A549 (cell line): ENCODE data around the gene BMERB1. TPM values are rescaled to one million over a fixed set of nuclear protein-coding genes. Genes with fewer than 3 reads are reported as not detected.
A peak's percentile ranks its signal among the peaks of the same experiment; 100 is the strongest.
"Not testable (repeated sequence)": the region's sequence is repeated elsewhere in the genome, so short reads cannot be mapped to it uniquely, and the experiment has no call there.

ENCODE experiments used
- ATAC-seq, 2 experiments: fragments of 200-7000 bp in 1 of 2; fragments of >200 bp in 1 of 2; cut with Nextera tagmentation in 1 of 2; cut with Tn5 transposase in 1 of 2; 3 replicates each; pipeline versions ENCODE4 v1.8.0 to v1.9.1; 2018 to 2020; ENCODE audit warnings: mild to moderate bottlenecking in 1 of 2, moderate library complexity in 1 of 2
- CTCF ChIA-PET: fragments of 300-600 bp; sonication (Branson Sonifier 250); formaldehyde crosslinking; extraction: SDS; loops from one replicate; lab custom pipeline; 2021; ENCODE audit warnings: antibody characterized with exemption, inconsistent platforms; lab: Yijun Ruan, JAX
- POLR2A ChIA-PET: fragments of 350-600 bp; formaldehyde crosslinking; extraction: SDS; loops from one replicate; lab custom pipeline; 2021; ENCODE audit warnings: antibody characterized with exemption, inconsistent platforms; lab: Yijun Ruan, JAX
- DNase-seq, 2 experiments: peaks; one replicate each; pipeline versions ENCODE4 v3.0.0 to v3.0.0-alpha.2; 2011 to 2016; ENCODE audit warnings: low read depth in 1 of 2, low spot score in 1 of 2
- FAIRE-seq: peaks from 2 replicates; lab custom pipeline; 2011; peaks lifted over from hg19 to GRCh38; lab: Jason Lieb, UNC
- H3K27ac ChIP-seq, 2 experiments: fragments of >200 bp; sonication (Bioruptor Twin); formaldehyde crosslinking; 3 replicates each; pipeline ENCODE4 v1.5.1; 2016 to 2017
- H3K4me1 ChIP-seq: fragments of >200 bp; sonication (Bioruptor Twin); formaldehyde crosslinking; 3 replicates; pipeline ENCODE4 v1.6.1; 2016
- H3K4me2 ChIP-seq: fragments of >200 bp; sonication (Bioruptor Twin); formaldehyde crosslinking; 3 replicates; pipeline ENCODE4 v1.6.1; 2016
- H3K4me3 ChIP-seq: fragments of >200 bp; sonication (Bioruptor Twin); formaldehyde crosslinking; 3 replicates; pipeline ENCODE4 v1.5.1; 2016
- H3K9me3 ChIP-seq: fragments of >200 bp; sonication (Bioruptor Twin); formaldehyde crosslinking; 3 replicates; pipeline ENCODE4 v1.6.1; 2016
- CBX2 ChIP-seq: fragments of 200-600 bp; sonication (generic); IDR thresholded peaks from 2 replicates; pipeline ENCODE4 v1.6.1; 2016; ENCODE audit warnings: low read depth, mild to moderate bottlenecking, borderline replicate concordance
- CBX8 ChIP-seq: fragments of 200-600 bp; sonication (generic); IDR thresholded peaks from 2 replicates; pipeline ENCODE4 v1.6.1; 2016
- CEBPB ChIP-seq, 2 experiments: fragments of >200 bp in 1 of 2; sonication (Bioruptor Twin) in 1 of 2; formaldehyde crosslinking in 1 of 2; IDR thresholded peaks; 2 replicates each; pipeline ENCODE4 v1.6.1; 2012 to 2016
- CHD4 ChIP-seq: fragments of 200-600 bp; sonication (generic); IDR thresholded peaks from 2 replicates; pipeline ENCODE4 v1.6.1; 2016; ENCODE audit warnings: antibody characterized with exemption, mild to moderate bottlenecking, borderline replicate concordance
- EP300 ChIP-seq, 2 experiments: fragments of >200 bp; sonication (Bioruptor Twin); formaldehyde crosslinking; IDR thresholded peaks; 2 replicates in 1 of 2; 3 replicates in 1 of 2; pipeline ENCODE4 v1.6.1; 2016 to 2017
- ESRRA ChIP-seq: fragments of 150-350 bp; IDR thresholded peaks from 2 replicates; pipeline ENCODE4 v1.6.1; 2014; ENCODE audit warnings: mild to moderate bottlenecking, low read length, borderline replicate concordance
- HEYL ChIP-seq: fragments of 250-450 bp; sonication (Bioruptor Pico); IDR thresholded peaks from 2 replicates; pipeline ENCODE4 v1.8.0; 2021; ENCODE audit warnings: mild to moderate bottlenecking, moderate library complexity
- NPAS2 ChIP-seq: fragments of 250-450 bp; sonication (Bioruptor Pico); IDR thresholded peaks from 2 replicates; pipeline ENCODE4 v1.8.0; 2022; ENCODE audit warnings: mild to moderate bottlenecking, moderate library complexity, borderline replicate concordance
- RAD21 ChIP-seq, 2 experiments: fragments of >200 bp in 1 of 2; sonication (Bioruptor Twin) in 1 of 2; formaldehyde crosslinking in 1 of 2; IDR thresholded peaks in 1 of 2; conservative IDR thresholded peaks in 1 of 2; 2 replicates in 1 of 2; 3 replicates in 1 of 2; pipeline ENCODE4 v1.6.1; 2012 to 2018; ENCODE audit warnings: inconsistent platforms in 1 of 2
- RARB ChIP-seq: fragments of 250-450 bp; sonication (Bioruptor Pico); IDR thresholded peaks from 2 replicates; pipeline ENCODE4 v1.8.0; 2021; ENCODE audit warnings: mild to moderate bottlenecking, moderate library complexity
- RCOR1 ChIP-seq: fragments of 150-350 bp; IDR thresholded peaks from 2 replicates; pipeline ENCODE4 v1.6.1; 2014; ENCODE audit warnings: antibody characterized with exemption, low read length, low read depth
- USF2 ChIP-seq: fragments of 450-650 bp; IDR thresholded peaks from 2 replicates; pipeline ENCODE4 v1.6.1; 2014; ENCODE audit warnings: antibody characterized with exemption
- ZC3H11A ChIP-seq: fragments of 450-650 bp; IDR thresholded peaks from 2 replicates; pipeline ENCODE4 v1.6.1; 2014; ENCODE audit warnings: antibody characterized with exemption, mild to moderate bottlenecking
- ZFP36 ChIP-seq: fragments of 450-650 bp; IDR thresholded peaks from 2 replicates; pipeline ENCODE4 v1.6.1; 2014; ENCODE audit warnings: borderline replicate concordance; ENCODE audit not compliant: partially characterized antibody
- ZNF302 ChIP-seq: fragments of 250-450 bp; sonication (Bioruptor Pico); IDR thresholded peaks from 2 replicates; pipeline ENCODE4 v1.9.0; 2021; ENCODE audit warnings: inconsistent platforms, mild to moderate bottlenecking, moderate library complexity
- WGBS: methylation state at CpG from one replicate; pipeline ENCODE4 v1.1.6; 2017; ENCODE audit errors: missing lambda C conversion rate; 5-methylcytosine and 5-hydroxymethylcytosine counted together
- polyA plus RNA-seq, 4 experiments: library from polyadenylated mRNA; depleted of rRNA in 3 of 4; stranded (reverse); fragments of >200 nt; fragmentation: RNase III in 1 of 4; extraction: RNeasy Plus Mini Kit Qiagen cat#74134 plus additional on column Dnase treatment in 1 of 4; gene quantifications; 2 replicates in 3 of 4; 3 replicates in 1 of 4; pipeline ENCODE4 v1.2.3, GENCODE V29; 2011 to 2017
- TF ChIP-seq, protein P1 (sequence below): fragments of 200-600 bp; sonication (generic); IDR thresholded peaks from 2 replicates; pipeline ENCODE4 v1.6.1; 2016; ENCODE audit warnings: antibody characterized with exemption, mild to moderate bottlenecking, moderate library complexity

Gene BMERB1
- polyA plus RNA-seq, 2 of the 4 experiments (the other 2 are of a cell fraction): 44.7 to 48.9 TPM

- TF ChIP-seq CBX2 (no peak), EP300 (IDR thresholded peaks at IDR 0.05) (peak in 1 of 2 experiments; percentile 35; a peak in 1 of 5 replicates), CEBPB (IDR thresholded peaks at IDR 0.05) (peak; percentile 78 to 92), RAD21 (conservative IDR thresholded peaks at IDR 0.05 in 1 of 2, IDR thresholded peaks at IDR 0.05 in 1 of 2) (no peak; a peak in 1 of 5 replicates)
These were observed 138.1 kb downstream of the BMERB1 start (continued) for GRCh38 chr16:15572329-15573001.

DNA sequence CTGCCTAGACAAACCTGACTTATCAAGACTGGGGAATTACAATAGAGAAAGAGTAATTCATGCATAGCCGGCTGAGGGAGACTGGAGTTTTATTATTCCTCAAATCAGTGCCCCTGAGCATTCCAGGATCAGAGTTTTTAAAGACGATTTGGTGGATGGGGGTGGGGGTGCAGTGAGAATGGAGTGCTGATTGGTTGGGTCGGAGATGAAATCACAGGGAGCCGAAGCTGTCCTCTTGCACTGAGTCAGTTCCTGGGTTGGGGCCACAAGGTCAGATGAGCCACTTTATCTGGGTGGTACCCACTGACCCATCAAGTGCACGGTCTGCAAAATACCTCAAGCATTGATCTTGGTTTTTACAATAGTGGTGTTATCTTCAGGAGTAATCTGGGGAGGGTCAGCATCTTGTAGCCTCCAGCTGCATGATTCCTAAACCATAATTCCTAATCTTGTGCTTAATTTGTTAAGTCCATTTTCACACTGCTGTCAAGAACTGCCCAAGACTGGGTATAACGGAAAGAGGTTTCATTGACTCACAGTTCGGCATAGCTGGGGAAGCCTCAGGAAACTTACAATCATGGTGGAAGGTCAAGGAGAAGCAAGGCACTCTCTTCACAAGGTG is 139.0 kb downstream of the BMERB1 start:
- peak overlapping the region; percentile 50 to 65 for H3K27ac ChIP-seq
- no peak overlapping the region for H3K4me3 ChIP-seq
- ChIA-PET CTCF (no interaction called here), POLR2A (interaction anchor here (0.9 kb wide), 1 partner anchor 70 kb away, joined by 3 read pairs; the partner anchor contains the start of gene MARF1)
- H3K4me2 ChIP-seq: peak overlapping the region; percentile 62
- no peak for FAIRE-seq
- TF ChIP-seq RCOR1 (no peak), RARB (no peak), ZFP36 (no peak), ZC3H11A (no peak), CBX8 (no peak), NPAS2 (CRISPR knock-in tag) (no peak), ZNF302 (CRISPR knock-in tag) (no peak), RAD21 (conservative IDR thresholded peaks at IDR 0.05 in 1 of 2, IDR thresholded peaks at IDR 0.05 in 1 of 2) (no peak), USF2 (no peak), ESRRA (no peak), HEYL (CRISPR knock-in tag) (no peak), CHD4 (no peak)
- TF ChIP-seq, protein P1, sequence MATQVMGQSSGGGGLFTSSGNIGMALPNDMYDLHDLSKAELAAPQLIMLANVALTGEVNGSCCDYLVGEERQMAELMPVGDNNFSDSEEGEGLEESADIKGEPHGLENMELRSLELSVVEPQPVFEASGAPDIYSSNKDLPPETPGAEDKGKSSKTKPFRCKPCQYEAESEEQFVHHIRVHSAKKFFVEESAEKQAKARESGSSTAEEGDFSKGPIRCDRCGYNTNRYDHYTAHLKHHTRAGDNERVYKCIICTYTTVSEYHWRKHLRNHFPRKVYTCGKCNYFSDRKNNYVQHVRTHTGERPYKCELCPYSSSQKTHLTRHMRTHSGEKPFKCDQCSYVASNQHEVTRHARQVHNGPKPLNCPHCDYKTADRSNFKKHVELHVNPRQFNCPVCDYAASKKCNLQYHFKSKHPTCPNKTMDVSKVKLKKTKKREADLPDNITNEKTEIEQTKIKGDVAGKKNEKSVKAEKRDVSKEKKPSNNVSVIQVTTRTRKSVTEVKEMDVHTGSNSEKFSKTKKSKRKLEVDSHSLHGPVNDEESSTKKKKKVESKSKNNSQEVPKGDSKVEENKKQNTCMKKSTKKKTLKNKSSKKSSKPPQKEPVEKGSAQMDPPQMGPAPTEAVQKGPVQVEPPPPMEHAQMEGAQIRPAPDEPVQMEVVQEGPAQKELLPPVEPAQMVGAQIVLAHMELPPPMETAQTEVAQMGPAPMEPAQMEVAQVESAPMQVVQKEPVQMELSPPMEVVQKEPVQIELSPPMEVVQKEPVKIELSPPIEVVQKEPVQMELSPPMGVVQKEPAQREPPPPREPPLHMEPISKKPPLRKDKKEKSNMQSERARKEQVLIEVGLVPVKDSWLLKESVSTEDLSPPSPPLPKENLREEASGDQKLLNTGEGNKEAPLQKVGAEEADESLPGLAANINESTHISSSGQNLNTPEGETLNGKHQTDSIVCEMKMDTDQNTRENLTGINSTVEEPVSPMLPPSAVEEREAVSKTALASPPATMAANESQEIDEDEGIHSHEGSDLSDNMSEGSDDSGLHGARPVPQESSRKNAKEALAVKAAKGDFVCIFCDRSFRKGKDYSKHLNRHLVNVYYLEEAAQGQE: no peak
- no peaks in the 10 kb centered on the region for H3K9me3 ChIP-seq
- no peak for ATAC-seq
- no peak for DNase-seq
- 88% methylated on average over 7 of the region's 7 CpGs for WGBS
- H3K4me1 ChIP-seq: peaks cover 43% of the 10 kb centered on the region

- POLR2A ChIA-PET, H3K4me2 ChIP-seq, H3K9me3 ChIP-seq, ATAC-seq, FAIRE-seq, H3K4me3 ChIP-seq, DNase-seq, H3K27ac ChIP-seq: not testable (repeated sequence)
- H3K4me1 ChIP-seq: peaks cover 43% of the 10 kb centered on the region
- 88% methylated on average over 11 of the region's 11 CpGs for WGBS
- CTCF ChIA-PET: interaction anchor here (0.9 kb wide), 1 partner anchor 147 kb away, joined by 4 read pairs; no protein-coding TSS in a partner anchor
These were observed 139.7 kb downstream of the BMERB1 start for GRCh38 chr16:15573896-15574613.
